UCSD-AML1 (cell line): ENCODE data around the gene LCE2A.
"Not testable (repeated sequence)": the region's sequence is repeated elsewhere in the genome, so short reads cannot be mapped to it uniquely, and the experiment has no call there.

ENCODE experiments used
- DNase-seq: peaks from one replicate; lab custom pipeline; 2025; ENCODE audit not compliant: unreplicated experiment; lab: John Stamatoyannopoulos, UW

Gene LCE2A, protein sequence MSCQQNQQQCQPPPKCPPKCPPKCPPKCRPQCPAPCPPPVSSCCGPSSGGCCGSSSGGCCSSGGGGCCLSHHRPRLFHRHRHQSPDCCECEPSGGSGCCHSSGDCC

DNA sequence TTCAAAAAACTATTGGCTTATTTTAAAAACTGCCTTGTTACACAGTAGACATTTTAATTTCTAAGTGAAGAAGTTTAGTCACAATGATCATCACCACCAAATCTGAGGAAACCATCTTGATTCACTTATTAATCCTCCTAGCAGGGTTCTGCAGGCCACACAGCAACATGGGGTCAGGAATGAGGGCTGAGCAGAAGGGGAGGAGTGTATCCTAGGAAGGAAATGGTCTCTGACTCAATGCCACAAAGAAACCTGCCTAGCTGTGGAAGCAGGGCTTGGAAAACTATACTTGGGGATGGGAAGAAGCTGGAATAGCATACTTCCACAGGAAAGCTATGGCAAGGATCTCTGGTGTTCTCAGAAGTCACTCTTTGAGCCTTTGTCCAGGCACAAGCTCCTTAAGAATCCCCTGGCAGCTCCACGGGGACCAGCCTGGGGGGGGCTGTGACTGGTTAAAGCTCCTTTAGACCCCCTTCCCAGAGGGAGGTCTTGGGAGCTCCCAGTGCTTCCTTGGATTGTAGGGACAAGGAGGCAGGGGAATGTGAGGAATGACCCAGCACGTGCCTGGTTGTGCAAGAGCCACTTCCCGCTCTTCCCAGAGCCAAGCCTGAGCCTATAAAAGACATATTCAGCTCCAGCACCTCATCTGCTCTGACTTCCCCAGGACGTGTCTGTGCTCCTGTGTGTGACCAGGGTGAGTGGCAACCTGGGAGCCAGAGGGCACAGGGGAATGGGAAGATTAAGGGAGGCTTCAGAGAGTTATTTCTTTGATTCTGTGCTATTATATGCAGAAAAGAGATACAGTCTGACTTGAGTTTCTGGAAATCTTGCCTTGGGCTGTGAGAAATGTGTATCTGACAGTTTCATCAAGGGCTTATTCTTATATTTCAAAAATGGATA lies at the start of gene LCE2A:
Gene LCE2A (plus strand): TSS at position 645 of the 900 bp plus-strand sequence. CDS start 557 bp downstream, outside the sequence.
- no peak for DNase-seq

DNA sequence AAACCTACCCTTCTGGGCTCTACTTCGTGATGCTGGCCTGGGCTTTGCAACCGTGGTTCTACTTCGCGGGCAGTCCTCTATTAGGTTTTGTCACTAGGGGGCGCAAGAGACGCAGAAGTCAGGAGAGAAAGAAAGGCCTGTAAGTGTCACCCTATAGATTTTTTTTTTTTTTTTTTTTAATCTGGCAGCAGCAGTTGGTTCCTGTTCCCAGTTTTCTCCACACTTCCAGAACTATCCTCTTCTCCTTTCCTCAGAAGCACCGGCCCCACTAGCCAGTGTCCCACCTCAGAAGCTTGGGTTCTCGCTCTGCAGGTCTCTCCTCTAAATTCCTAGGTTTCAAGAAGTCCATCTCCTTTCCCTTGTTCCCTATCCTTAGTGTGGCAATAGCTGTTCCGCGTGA lies 44.0 kb upstream of the LCE2A start:
- DNase-seq, result peak; percentile 44

DNA sequence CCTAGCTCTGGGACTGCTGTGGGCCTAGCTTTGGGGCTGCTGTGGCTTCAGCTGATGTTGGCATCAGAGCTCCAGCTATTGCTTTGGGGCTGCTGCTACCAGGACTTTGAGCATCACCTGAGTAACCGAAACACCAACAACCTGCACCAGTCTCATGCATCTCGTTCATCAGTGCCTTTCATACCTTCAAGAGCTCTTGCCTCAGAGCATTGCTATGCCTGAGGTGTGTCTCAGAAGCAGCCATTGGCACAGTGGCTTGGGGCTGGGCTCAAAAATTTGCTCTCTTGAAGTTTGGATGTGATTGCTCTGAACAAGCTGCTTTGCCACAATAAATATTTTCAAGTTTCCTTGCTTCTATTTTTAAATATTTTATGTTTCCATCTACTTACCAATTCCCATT lies 41.7 kb upstream of the LCE2A start:
- DNase-seq, result no peak

DNA sequence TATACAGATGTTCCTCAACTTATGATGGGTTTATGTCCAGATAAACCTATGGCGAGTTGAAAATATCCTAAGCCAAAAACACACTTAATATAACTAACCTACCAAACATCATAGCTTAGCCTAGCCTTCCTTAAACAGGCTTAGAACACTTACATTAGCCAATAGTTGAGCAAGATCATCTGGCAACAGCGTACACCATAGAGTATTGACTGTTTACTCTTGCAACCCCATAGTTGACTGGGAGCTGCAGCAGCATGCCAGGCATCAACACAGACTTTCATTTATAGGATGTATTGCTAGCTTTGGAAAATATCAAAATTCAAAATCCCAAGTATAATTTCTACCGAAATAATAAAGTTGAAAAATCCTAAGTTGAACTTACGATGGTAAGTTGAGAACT lies 40.5 kb upstream of the LCE2A start:
- DNase-seq, result no peak

DNA sequence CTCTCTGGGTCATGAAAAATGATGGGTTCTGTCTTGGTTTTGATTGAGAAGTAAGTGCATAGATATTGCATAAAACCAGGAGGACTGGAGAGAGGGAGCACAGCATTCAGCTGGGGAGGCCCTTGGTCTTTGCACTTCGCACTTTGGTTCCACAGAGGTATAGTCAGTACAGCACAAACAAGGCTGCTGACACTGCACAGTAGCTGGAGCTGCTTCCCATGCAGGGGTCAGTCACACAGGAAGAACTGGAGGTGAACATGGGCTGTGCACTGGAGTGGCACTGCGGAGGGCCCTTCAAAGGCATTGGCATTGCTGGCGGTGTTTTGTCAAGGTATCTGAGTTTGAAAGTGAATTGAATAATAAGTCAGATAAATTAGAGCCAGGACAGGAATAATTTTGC lies 39.5 kb upstream of the LCE2A start:
- no peak for DNase-seq

DNA sequence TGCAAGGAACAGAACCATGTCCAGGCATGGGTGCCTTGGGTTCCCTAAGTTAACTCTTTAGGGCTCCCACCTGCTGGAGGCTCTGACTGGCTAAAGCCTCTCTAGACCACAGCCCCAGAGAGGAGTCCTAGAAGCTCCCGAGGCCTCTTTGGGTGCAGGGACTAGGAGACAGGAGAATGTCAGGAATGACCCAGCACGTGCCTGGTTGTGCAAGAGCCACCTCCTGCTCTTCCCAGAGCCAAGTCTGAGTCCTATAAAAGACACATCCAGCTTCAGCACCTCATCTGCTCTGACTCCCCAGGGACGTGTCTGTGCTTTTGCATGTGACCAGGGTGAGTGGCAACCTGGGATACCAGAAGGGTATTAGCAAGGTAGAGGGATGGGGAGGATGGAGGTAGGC lies 35.0 kb upstream of the LCE2A start, which contains the start of gene LCE2D:
Gene LCE2D (plus strand): TSS at position 283 of the 400 bp plus-strand sequence. CDS start 726 bp downstream, outside the sequence.
- no peak for DNase-seq

DNA sequence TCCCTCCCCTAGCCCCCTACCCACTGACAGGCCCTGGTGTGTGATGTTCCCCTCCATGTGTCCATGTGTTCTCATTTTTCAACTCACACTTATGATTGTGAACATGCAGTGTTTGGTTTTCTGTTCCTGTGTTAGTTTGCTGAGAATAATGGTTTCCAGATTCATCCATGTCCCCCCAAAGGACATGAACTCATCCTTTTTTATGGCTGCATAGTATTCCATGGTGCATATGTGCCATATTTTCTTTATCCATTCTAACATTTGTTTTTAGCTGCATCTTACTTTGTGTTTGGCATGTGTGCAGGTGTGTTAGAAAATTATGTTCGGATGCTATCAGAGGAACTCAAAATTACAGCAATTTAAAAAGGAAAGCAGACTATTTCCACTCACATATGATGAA lies 32.0 kb upstream of the LCE2A start:
- not testable (repeated sequence) for DNase-seq

DNA sequence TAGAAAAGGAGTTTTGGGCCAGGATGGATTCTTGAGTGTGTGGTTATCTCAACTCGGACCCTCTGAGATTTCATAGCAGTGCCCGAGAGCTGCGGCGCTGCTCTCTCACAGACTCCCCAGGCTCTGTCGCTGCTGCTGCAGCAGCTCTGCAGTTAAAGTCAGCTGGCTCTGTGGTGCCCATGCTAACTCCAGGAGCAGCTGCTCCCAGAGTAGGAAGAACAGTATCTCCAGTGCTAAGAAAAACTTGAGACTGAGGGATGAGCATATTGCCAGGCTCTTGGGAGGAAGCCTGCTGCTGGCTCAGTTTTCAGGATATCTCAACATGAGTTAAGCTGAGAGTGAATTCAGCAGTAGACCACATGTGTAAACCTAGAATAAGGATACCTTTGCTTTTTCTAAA lies 30.5 kb upstream of the LCE2A start:
- DNase-seq, result no peak

DNA sequence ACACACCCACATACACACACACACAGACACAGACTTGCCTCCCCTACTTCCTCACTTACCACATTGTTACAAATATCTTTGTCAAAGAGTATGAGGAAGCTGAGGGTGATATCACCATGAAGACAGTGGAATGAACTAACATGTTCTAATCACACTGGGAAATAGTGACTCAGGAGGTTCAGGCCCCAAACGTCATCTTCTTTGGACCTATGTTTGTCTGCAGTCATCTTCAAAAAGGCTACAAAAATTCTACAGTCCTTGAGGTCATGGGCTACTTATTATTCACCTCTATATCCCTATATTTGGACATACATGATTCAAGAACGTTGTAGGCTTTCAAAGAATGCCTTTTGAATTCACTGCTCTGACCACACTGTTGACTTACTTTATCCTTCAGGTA lies 25.1 kb upstream of the LCE2A start:
- no peak for DNase-seq

DNA sequence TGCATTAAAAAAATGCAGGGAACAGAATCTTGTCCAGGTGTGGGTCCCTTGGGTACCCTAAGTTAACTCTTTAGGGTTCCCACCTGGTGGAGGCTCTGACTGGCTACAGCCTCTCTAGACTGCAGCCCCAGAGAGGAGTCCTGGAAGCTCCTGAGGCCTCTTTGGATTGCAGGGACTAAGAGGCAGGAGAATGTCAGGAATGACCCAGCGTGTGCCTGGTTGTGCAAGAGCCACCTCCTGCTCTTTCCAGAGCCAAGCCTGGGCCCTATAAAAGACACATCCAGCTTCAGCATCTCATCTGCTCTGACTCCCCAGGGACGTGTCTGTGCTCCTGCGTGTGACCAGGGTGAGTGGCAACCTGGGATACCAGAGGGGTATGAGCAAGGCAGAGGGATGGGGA lies 23.2 kb upstream of the LCE2A start, which contains the start of gene LCE2C:
Gene LCE2C (plus strand): TSS at position 297 of the 400 bp plus-strand sequence. CDS start 737 bp downstream, outside the sequence.
- not testable (repeated sequence) for DNase-seq

DNA sequence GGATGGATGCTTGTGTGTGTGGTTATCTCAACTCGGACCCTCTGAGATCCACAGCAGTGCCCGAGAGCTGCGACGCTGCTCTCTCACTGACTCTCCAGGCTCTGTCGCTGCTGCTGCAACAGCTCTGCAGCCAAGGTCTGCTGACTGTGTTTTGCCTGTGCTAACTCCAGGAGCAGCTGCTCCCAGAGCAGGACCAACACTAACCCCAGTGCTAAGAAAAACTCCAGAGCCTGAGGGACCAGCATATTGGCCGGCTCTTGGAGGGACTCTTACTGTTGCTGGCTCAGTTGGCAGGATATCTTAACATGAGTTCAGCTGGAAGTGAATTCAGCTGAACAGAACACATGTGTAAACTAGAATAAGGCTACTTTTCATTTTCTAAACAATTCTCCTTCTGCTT lies 18.7 kb upstream of the LCE2A start:
- DNase-seq, result no peak

DNA sequence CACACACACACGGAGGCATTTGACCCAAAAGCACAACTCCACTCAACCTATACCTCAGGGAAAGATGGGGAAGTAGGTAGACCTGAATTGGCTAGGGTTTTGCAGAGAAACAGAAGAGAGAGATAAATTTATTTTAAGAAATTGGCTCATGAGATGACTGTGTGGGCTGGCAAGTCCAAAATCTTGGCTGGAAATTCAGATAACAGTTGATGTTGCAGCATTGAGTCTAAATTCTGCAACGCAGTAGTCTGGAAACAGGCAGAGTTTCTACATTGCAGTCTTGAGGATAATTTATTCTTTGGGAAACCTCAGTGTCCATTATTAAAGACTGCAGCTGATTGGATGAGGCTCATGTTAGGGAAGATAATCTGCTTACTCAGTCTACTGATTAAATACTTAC lies 16.5 kb upstream of the LCE2A start:
- DNase-seq, result no peak

DNA sequence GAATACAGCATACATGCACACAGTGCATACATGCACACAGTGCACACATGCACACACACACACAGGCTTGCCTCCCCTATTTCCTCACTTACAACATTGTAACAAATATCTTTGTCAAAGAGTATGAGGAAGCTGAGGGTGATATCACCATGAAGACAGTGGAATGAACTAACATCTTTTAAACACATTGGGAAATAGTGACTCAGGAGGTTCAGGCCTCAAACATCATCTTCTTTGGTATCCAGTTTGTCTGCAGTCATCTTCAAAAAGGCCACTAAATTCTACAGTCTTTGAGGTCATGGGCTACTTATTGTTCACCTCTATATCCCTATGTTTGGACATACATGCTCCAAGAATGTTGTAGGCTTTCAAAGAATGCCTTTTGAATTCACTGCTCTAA lies 14.3 kb upstream of the LCE2A start:
- DNase-seq, result no peak

DNA sequence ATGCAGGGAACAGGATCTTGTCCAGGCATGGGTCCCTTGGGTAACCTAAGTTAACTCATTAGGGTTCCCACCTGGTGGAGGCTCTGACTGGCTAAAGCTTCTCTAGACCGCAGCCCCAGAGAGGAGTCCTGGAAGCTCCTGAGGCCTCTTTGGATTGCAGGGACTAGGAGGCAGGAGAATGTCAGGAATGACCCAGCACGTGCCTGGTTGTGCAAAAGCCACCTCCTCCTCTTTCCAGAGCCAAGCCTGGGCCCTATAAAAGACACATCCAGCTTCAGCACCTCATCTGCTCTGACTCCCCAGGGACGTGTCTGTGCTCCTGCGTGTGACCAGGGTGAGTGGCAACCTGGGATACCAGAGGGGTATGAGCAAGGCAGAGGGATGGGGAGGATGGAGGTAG lies 12.3 kb upstream of the LCE2A start, which contains the start of gene LCE2B:
Gene LCE2B (plus strand): TSS at position 301 of the 400 bp plus-strand sequence. CDS start 721 bp downstream, outside the sequence.
- not testable (repeated sequence) for DNase-seq

DNA sequence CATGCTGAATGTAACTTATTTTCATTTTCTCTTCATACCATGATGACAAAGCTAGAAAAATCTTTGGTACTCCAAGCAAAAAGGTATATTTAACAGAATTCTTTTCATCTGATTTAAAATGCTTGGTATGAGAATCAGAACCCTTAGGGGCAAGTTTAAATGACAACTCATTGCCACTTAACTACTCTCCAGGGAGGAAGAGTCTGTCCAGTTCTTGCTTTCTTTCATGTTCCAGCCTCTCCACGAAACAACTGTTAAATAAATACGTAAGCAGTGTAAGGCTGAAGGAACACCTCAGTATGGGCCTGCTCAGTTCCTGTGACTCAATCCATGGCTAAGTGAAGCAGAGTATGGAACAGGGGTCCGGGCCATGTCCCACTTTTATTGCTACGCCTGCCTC lies 1.6 kb downstream of the LCE2A start:
- DNase-seq, result no peak

DNA sequence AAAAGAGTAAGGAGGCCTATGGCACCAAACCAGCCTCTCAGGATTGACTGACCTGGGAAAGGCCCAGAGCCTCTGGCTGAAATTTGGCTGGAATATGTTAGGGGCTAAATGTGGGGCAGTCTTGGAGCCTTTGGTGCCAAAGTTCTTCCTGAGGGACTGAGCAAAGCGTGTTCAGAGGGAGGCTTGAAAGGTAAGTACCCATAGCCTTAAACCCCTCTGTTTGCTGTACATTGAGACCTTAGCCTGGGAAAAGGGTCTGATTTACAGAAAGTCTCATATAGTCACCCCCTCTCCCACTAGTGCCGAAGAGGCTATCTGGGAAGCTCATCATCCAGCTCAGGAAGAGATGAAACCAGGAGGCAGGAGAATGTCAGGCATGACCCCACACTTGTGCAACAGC lies 9.7 kb downstream of the LCE2A start, which contains the start of gene LCE4A:
Gene LCE4A (plus strand): TSS at position 301 of the 400 bp plus-strand sequence. CDS start 916 bp downstream, outside the sequence.
- no peak for DNase-seq

DNA sequence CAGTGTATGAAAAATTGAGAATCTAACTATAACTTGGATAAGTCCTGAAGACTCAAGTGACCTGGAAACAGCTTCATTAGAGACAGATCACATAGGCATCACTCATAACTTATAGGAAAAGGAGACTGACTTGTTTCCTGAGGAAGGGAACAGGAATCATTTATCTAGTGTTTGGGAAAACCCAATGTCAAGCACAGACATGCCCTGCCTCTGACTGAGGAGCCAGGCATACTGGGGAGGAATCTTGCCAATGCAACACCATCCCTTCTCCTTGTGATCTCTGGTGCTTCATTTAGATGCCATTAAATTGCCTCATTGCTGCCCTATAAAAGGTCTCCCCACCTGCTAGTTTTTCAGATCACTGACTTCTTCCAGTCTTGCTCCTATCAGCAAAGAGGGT lies 20.1 kb downstream of the LCE2A start:
- no peak for DNase-seq

DNA sequence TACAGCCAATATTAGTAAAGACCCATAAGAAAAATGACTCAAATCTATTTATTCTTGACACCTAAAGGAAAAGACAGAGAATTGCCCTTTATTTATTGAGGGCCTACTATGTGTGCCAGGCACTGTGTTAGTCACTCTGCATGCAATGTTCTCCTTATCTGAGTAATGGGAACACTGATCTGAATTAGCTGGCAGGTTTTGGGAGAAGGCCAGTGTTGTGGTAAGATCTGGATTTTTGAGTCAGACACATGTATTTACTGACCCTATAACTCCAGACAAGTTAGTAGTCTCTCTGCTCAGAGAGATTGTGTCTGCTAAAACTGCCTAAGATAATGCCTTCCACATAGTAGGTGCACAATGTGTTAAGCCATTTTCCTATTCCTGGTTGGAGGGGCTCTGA lies 27.1 kb downstream of the LCE2A start:
- no peak for DNase-seq

DNA sequence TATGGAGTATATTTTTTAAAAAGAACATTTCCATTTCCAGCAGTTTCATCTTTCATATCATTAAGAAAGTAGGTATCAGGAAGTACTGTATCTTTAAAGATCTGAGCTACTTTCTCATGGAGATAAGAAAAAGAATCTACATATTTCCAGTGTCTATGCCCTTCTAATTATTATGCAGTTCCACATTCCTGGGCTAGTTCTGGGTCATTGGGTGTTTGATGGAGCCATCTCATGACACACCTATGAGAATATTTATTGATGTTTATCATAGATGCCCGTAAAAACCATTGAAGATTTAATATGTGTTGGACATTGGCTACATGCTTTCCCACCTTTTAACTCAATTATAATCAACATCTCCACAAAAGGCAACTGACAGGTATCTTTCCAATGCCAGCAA lies 30.8 kb downstream of the LCE2A start:
- DNase-seq, result no peak

DNA sequence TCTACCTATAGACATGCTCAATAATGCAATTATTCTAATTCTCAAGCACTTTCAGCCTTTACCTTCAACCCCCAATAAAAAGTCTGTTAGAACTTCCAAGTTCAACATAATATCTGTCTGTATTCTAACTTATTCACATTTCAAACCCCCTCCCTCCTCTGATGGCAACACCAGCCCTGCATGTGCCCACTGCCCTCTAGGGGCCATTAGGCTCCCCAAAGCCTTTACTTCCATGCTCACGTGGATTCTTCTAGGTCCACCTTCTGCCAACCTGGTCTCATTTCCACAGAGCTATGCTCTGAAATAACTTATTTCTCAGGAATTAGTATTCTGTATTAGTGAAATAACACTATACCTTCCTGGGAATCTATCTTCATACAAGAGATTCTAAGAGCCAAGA lies 37.5 kb downstream of the LCE2A start:
- no peak for DNase-seq

DNA sequence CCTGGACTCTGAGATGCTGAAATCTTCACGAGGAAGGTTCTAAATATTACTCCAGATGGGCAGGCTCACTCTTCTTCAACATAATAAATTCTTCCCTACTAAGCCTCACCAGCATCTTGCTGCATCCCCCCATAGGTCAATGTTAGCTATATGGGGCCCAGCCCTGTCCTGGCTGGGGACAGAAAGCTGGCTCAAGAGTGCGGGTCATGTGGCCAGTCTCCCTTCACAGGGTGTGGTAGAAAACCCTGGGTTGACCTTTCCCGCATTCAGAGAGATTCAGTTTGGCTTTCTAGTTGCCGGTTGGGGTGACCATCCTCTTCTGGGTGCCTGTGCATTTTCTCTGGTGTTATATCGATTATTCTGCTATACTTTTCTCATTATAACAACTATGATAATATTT lies 39.9 kb downstream of the LCE2A start:
- DNase-seq, result no peak

DNA sequence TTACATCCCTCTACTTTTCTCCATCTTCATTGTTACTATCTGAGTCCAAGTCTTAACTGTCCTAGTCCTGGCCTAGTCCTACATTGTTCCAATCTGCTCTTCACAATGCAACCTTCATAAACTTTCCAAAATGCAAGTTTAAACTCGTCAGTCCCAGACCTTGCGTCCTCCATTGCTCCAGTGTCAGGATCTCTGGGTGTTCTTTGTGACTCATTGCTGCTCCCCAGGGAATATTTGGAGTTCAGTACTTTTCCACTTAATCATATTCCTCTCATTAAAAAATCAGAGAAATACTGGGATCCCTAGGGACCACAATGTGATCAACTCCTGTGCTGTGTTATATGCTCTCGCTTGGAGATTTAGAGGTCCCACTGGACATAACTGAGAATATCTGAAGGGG lies 41.7 kb downstream of the LCE2A start:
- no peak for DNase-seq
